Activated T-helper 1 cell treated with anti-CD3 and anti-CD28 coated beads, Interleukin-12 subunit alpha, Interleukin-12 subunit beta, Interleukin-2, Interleukin-4 antibody, amounts not matched to agents 30 ng/mL and 10 ng/mL and 1 ng/mL, durations not matched to agents 14 hours and 24 hours and 36 hours (primary cell): ENCODE data around the gene GRB10. TPM values are rescaled to one million over a fixed set of nuclear protein-coding genes. Genes with fewer than 3 reads are reported as not detected.
"Not testable (repeated sequence)": the region's sequence is repeated elsewhere in the genome, so short reads cannot be mapped to it uniquely, and the experiment has no call there.

ENCODE experiments used
- DNase-seq: peaks from one replicate; pipeline ENCODE4 v3.0.0; 2021; ENCODE audit warnings: low spot score
- H3K27ac Mint-ChIP-seq: one replicate; pipeline ENCODE4 v1.8.0; 2021; ENCODE audit warnings: mild to moderate bottlenecking, mixed read lengths
- H3K27me3 Mint-ChIP-seq: one replicate; pipeline ENCODE4 v1.8.0; 2022; ENCODE audit warnings: mild to moderate bottlenecking, moderate library complexity, mixed read lengths; ENCODE audit not compliant: insufficient read depth
- H3K36me3 Mint-ChIP-seq: one replicate; pipeline ENCODE4 v1.8.0; 2021; ENCODE audit warnings: low read depth, mixed read lengths
- H3K4me1 Mint-ChIP-seq: one replicate; pipeline ENCODE4 v1.8.0; 2021; ENCODE audit warnings: low read depth, mixed read lengths
- H3K4me3 Mint-ChIP-seq: one replicate; pipeline ENCODE4 v1.8.0; 2021; ENCODE audit warnings: mild to moderate bottlenecking, moderate library complexity, mixed read lengths
- H3K9me3 Mint-ChIP-seq: one replicate; pipeline ENCODE4 v1.8.0; 2021; ENCODE audit warnings: mixed read lengths
- intact Hi-C: fragments of 100-400 bp; cut with micrococcal nuclease; formaldehyde crosslinking; loops from one replicate; pipeline ENCODE4 v1.15.1; 2024
- total RNA-seq: library from RNA; stranded (reverse); gene quantifications from 2 replicates; pipeline ENCODE4 v1.2.3, GENCODE V29; 2022

Gene GRB10
- total RNA-seq, 1 donor from 2014 or later = 2.8 TPM

- Mint-ChIP-seq H3K27ac (no peak overlapping the region), H3K36me3 (peaks cover 4% of the 10 kb centered on the region), H3K9me3 (peaks cover 6% of the 10 kb centered on the region), H3K4me1 (peaks cover 20% of the 10 kb centered on the region), H3K4me3 (peak overlapping the region; percentile 51), H3K27me3 (peaks cover 46% of the 10 kb centered on the region)
- intact Hi-C loops = no loop called here
- DNase-seq = no peak
Measured at GRCh38 chr7:50783303-50783702, 607 bp upstream of the GRB10 start.

GRCh38 chr7:50781381-50782293 is 1.1 kb downstream of the GRB10 start:
- peak overlapping the region; percentile 56 for H3K4me3 Mint-ChIP-seq
- peaks cover 4% of the 10 kb centered on the region for H3K9me3 Mint-ChIP-seq
- H3K36me3 Mint-ChIP-seq = peaks cover 1% of the 10 kb centered on the region
- intact Hi-C loops = no loop called here
- H3K4me1 Mint-ChIP-seq = peaks cover 20% of the 10 kb centered on the region
- peaks cover 44% of the 10 kb centered on the region for H3K27me3 Mint-ChIP-seq
- no peak for DNase-seq
- H3K27ac Mint-ChIP-seq = peak overlapping the region; percentile 32

DNA sequence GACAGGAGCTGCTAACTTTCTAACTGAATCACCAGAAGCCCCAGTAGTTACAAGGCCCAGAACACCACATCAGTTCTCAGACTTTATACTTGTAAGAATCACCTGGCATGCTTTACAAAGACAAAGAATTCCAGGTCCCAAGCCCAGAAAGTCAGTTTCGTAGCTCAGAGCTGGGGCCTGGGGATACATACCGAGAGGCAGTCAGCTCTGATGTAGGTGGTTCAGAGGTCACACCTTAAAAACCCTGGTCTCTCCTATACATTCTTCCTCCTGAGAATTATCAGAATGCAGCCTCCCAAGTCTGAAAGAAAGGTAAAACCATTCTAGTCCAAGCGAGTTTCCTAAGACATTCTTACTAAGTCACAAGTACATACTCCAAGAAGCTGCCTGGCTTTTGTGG is 2.3 kb downstream of the GRB10 start:
- Mint-ChIP-seq H3K4me3 (no peak overlapping the region), H3K27me3 (peaks cover 37% of the 10 kb centered on the region), H3K4me1 (peaks cover 20% of the 10 kb centered on the region), H3K9me3 (peaks cover 4% of the 10 kb centered on the region), H3K36me3 (no peaks in the 10 kb centered on the region), H3K27ac (no peak overlapping the region)
- DNase-seq = no peak
- intact Hi-C loops = no loop called here

GRCh38 chr7:50779427-50779826 is 3.3 kb downstream of the GRB10 start:
- Mint-ChIP-seq H3K9me3 (peaks cover 4% of the 10 kb centered on the region), H3K27ac (no peak overlapping the region)
- intact Hi-C loops = no loop called here

DNA sequence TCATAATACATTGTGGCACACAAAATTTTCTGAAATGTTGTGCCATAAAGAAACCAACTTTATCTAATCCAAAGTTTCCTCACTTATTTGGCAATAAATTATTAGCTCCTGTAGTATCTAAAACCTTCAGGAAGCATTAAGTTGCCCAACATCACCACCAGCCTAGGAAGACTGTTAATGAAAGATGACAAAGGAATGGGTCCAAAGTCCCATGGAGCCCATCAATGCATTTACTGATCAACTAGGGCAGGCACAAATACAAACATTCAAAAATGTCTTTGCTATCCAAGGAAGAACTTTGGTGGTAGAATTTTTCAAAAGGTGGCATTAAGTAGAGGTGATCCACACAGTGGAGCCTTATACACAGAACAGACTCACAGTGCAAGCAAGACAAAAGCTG is 4.5 kb downstream of the GRB10 start:
- no peak for DNase-seq
- Mint-ChIP-seq H3K27me3 (peaks cover 23% of the 10 kb centered on the region), H3K27ac (no peak overlapping the region), H3K4me1 (peaks cover 16% of the 10 kb centered on the region), H3K9me3 (peaks cover 4% of the 10 kb centered on the region), H3K4me3 (no peak overlapping the region), H3K36me3 (no peaks in the 10 kb centered on the region)
- intact Hi-C loops = no loop called here

More at GRCh38 chr7:50779427-50779826, 3.3 kb downstream of the GRB10 start:
- H3K4me1 Mint-ChIP-seq = peaks cover 20% of the 10 kb centered on the region
- H3K36me3 Mint-ChIP-seq = no peaks in the 10 kb centered on the region
- DNase-seq = no peak
- H3K27me3 Mint-ChIP-seq = peaks cover 32% of the 10 kb centered on the region
- no peak overlapping the region for H3K4me3 Mint-ChIP-seq

- H3K27me3 Mint-ChIP-seq = peaks cover 10% of the 10 kb centered on the region
- intact Hi-C loops = no loop called here
- peaks cover 4% of the 10 kb centered on the region for H3K9me3 Mint-ChIP-seq
- no peaks in the 10 kb centered on the region for H3K36me3 Mint-ChIP-seq
- no peak for DNase-seq
- peaks cover 2% of the 10 kb centered on the region for H3K4me1 Mint-ChIP-seq
- H3K27ac Mint-ChIP-seq = no peak overlapping the region
- no peak overlapping the region for H3K4me3 Mint-ChIP-seq
Measured at GRCh38 chr7:50775836-50776235, 6.9 kb downstream of the GRB10 start.

DNA sequence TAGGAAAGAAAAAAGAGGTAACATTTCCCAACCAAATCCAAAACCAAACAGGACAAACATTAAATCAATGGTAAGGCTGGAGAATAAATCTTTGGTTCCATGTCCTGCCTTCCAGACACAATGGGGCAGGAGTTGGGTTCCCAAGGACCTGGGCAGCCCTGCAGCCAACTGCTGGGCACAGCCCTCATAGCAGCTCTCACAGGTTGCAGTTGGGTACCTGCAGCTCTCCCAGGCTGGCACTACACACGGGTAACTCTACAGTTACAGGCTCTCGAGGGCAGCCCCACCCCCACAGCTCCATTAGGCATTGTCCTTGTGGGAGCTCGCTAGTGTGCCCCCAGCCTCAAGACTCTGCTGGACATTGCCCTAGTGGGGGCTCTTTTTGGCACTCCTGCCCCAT is 7.5 kb downstream of the GRB10 start:
- H3K27me3 Mint-ChIP-seq = peaks cover 10% of the 10 kb centered on the region
- H3K36me3 Mint-ChIP-seq = no peaks in the 10 kb centered on the region
- H3K4me3 Mint-ChIP-seq = no peak overlapping the region
- no peak for DNase-seq
- peaks cover 4% of the 10 kb centered on the region for H3K9me3 Mint-ChIP-seq
- no peak overlapping the region for H3K27ac Mint-ChIP-seq
- intact Hi-C loops = no loop called here
- no peaks in the 10 kb centered on the region for H3K4me1 Mint-ChIP-seq

GRCh38 chr7:50774319-50774718 is 8.4 kb downstream of the GRB10 start:
- Mint-ChIP-seq H3K9me3 (peaks cover 4% of the 10 kb centered on the region), H3K27ac (no peak overlapping the region), H3K36me3 (no peaks in the 10 kb centered on the region), H3K27me3 (peaks cover 7% of the 10 kb centered on the region), H3K4me1 (no peaks in the 10 kb centered on the region), H3K4me3 (no peak overlapping the region)
- intact Hi-C loops = no loop called here
- no peak for DNase-seq

DNA sequence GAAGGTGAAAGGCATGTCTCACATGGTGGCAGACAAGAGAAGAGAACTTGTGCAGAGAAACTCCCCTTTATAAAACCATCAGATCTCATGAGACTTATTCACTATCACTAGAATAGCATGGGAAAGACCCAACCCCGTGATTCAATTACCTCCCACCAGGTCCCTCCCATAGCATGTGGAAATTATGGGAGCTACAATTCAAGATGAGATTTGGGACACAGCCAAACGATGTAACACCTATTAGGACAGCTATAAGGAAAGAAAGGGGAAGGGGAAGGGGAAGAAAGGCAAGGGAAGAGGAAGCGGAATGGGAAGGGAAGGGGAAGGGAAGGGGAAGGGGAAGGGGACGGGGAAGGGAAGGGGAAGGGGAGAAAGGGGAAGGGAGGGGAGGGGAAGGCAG is 9.6 kb downstream of the GRB10 start:
- H3K4me1 Mint-ChIP-seq, H3K36me3 Mint-ChIP-seq, DNase-seq, H3K9me3 Mint-ChIP-seq, H3K27ac Mint-ChIP-seq, H3K4me3 Mint-ChIP-seq, H3K27me3 Mint-ChIP-seq, intact Hi-C loops: not testable (repeated sequence)

GRCh38 chr7:50771120-50772002 is 11.3 kb downstream of the GRB10 start:
- Mint-ChIP-seq H3K4me1 (no peaks in the 10 kb centered on the region), H3K27ac (no peak overlapping the region), H3K4me3 (no peak overlapping the region), H3K36me3 (no peaks in the 10 kb centered on the region), H3K27me3 (peaks cover 3% of the 10 kb centered on the region), H3K9me3 (no peaks in the 10 kb centered on the region)
- intact Hi-C loops = no loop called here
- no peak for DNase-seq

GRCh38 chr7:50768485-50769474 is 13.9 kb downstream of the GRB10 start:
- Mint-ChIP-seq H3K36me3 (no peaks in the 10 kb centered on the region), H3K4me1 (no peaks in the 10 kb centered on the region), H3K4me3 (no peak overlapping the region), H3K9me3 (no peaks in the 10 kb centered on the region), H3K27me3 (peaks cover 3% of the 10 kb centered on the region), H3K27ac (no peak overlapping the region)
- no peak for DNase-seq
- intact Hi-C loops = no loop called here

GRCh38 chr7:50766849-50767207 is 15.9 kb downstream of the GRB10 start:
- intact Hi-C loops = no loop called here

More at GRCh38 chr7:50766849-50767207, 15.9 kb downstream of the GRB10 start:
- Mint-ChIP-seq H3K4me1 (peaks cover 3% of the 10 kb centered on the region), H3K9me3 (no peaks in the 10 kb centered on the region), H3K27me3 (peaks cover 3% of the 10 kb centered on the region), H3K4me3 (no peak overlapping the region), H3K27ac (no peak overlapping the region), H3K36me3 (no peaks in the 10 kb centered on the region)
- DNase-seq = no peak
